ENCODE data around the gene GALNT15. TPM values are rescaled to one million over a fixed set of nuclear protein-coding genes. Genes with fewer than 3 reads are reported as not detected.

The GALNT15 gene
- total RNA-seq, 1 donor from 2014 or later, result 0.40 TPM

- no peak for DNase-seq (ENCODE audit: low spot score)
- no peaks in the 10 kb centered on the region for H3K9me3 Mint-ChIP-seq (ENCODE audit: low read depth)
- peaks cover 10% of the 10 kb centered on the region for H3K36me3 Mint-ChIP-seq (ENCODE audit: low read depth)
- no peak overlapping the region for H3K27ac Mint-ChIP-seq (ENCODE audit: unreplicated experiment)
- no peaks in the 10 kb centered on the region for H3K27me3 Mint-ChIP-seq (ENCODE audit: low read depth)
- H3K4me1 Mint-ChIP-seq (ENCODE audit: low read depth), result no peaks in the 10 kb centered on the region
- no peak overlapping the region for H3K4me3 Mint-ChIP-seq (ENCODE audit: unreplicated experiment)
- TF ChIP-seq, protein P1, sequence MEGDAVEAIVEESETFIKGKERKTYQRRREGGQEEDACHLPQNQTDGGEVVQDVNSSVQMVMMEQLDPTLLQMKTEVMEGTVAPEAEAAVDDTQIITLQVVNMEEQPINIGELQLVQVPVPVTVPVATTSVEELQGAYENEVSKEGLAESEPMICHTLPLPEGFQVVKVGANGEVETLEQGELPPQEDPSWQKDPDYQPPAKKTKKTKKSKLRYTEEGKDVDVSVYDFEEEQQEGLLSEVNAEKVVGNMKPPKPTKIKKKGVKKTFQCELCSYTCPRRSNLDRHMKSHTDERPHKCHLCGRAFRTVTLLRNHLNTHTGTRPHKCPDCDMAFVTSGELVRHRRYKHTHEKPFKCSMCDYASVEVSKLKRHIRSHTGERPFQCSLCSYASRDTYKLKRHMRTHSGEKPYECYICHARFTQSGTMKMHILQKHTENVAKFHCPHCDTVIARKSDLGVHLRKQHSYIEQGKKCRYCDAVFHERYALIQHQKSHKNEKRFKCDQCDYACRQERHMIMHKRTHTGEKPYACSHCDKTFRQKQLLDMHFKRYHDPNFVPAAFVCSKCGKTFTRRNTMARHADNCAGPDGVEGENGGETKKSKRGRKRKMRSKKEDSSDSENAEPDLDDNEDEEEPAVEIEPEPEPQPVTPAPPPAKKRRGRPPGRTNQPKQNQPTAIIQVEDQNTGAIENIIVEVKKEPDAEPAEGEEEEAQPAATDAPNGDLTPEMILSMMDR (IDR thresholded peaks at IDR 0.05), result no peak
Observed at GRCh38 chr3:16279010-16279801, 104.7 kb downstream of the GALNT15 start.

- Mint-ChIP-seq H3K9me3 (ENCODE audit: low read depth) (no peaks in the 10 kb centered on the region), H3K27me3 (ENCODE audit: low read depth) (no peaks in the 10 kb centered on the region), H3K27ac (ENCODE audit: unreplicated experiment) (peak overlapping the region; percentile 38), H3K36me3 (ENCODE audit: low read depth) (peaks cover 7% of the 10 kb centered on the region), H3K4me1 (ENCODE audit: low read depth) (no peaks in the 10 kb centered on the region), H3K4me3 (ENCODE audit: unreplicated experiment) (no peak overlapping the region)
- DNase-seq (ENCODE audit: low spot score), result no peak
- TF ChIP-seq, protein P1 (IDR thresholded peaks at IDR 0.05), result no peak
Observed at GRCh38 chr3:16280671-16281070, 106.2 kb downstream of the GALNT15 start.

Other genes starting within 250 kb of the GALNT15 start
- gene DPH3, start 90.3 kb downstream of the GALNT15 start, total RNA-seq, result 19.8 to 23.8 TPM (median 20.5 TPM) in 3 replicates
- 6.4 to 8.1 TPM (median 6.7 TPM) in 3 replicates for gene OXNAD1, start 90.5 kb downstream of the GALNT15 start, total RNA-seq

All from chondrocyte (in vitro differentiated cells).